GM21717 (cell line): ENCODE data around the gene KCNJ9.
"Not testable (repeated sequence)": the region's sequence is repeated elsewhere in the genome, so short reads cannot be mapped to it uniquely, and the experiment has no call there.

Experiments
- ATAC-seq: cut with Tn5 transposase; IDR thresholded peaks from one replicate; pipeline ENCODE4 v1.9.1; 2021; ENCODE audit warnings: mild to moderate bottlenecking, moderate library complexity; ENCODE audit not compliant: unreplicated experiment

KCNJ9 gene

DNA sequence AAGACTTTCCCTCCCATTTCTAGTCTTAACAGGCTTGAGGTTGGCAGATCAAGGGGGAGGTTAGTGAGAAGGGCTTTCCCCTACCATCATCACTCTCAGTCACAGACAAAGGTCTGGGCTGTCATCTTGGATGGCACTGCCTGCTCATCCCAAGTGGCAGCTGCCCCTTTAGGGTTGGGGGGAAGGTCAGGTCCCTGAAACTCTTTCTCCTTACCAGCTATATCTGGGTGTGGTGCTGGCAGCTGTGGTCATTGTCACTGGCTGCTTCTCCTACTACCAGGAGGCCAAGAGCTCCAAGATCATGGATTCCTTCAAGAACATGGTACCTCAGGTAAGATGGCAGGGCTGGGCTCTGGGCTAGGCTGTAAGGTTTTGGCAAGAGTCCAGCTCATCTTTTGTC, 42.4 kb downstream of the KCNJ9 start:
- no peak for ATAC-seq

DNA sequence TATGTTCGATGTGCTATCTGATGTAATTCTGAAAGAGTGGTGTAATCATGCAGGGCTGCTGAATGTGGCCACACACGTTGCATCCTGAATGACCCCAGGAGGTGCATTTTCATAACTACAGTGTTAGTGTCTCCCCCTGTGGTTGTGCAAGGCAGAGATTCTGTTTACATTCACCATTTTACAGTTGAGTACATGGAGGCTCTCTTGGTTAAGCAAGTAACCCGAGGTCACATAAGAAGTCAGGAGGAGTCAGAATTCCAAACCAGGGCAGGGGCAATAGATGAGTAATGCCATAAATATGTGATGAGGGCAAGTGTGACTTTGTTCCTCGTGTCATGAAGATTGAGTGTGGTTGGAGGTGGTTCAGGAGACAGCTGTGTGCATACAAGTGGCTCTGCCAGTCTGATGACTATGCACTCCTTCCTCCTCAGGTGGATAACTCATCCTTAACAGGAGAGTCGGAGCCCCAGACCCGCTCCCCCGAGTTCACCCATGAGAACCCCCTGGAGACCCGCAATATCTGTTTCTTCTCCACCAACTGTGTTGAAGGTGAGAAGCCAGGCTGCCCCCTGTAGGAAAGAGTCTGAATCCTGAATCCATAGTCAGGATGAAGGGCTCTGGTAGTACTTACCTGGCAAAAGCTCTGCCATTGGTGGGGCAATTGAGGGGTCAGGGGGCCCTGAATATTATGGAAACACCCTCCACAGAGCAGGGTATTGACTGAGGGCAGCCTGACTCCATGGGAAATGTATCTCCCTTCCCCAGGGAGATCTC, 43.6 kb downstream of the KCNJ9 start:
- no peak for ATAC-seq

GRCh38 chr1:160125746-160126145, 44.4 kb downstream of the KCNJ9 start:
- ATAC-seq: no peak

DNA sequence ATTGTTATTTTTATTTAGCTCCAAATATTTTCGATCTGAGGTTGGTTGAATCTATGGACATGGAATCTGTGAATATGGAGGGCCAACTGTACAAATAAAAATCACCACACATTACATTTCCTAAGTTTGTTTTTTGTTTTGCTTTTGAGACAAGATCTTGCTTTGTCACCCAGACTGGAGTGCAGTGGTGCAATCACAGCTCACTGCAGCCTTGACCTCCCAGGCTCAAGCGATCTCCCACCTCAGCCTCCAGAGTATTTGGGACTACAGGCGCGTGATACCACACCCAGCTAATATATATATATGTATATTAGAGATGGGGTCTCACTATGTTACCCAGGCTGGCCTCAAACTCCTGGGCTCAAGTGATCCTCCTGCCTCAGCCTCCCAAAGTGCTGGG, 45.0 kb downstream of the KCNJ9 start:
- not testable (repeated sequence) for ATAC-seq

DNA sequence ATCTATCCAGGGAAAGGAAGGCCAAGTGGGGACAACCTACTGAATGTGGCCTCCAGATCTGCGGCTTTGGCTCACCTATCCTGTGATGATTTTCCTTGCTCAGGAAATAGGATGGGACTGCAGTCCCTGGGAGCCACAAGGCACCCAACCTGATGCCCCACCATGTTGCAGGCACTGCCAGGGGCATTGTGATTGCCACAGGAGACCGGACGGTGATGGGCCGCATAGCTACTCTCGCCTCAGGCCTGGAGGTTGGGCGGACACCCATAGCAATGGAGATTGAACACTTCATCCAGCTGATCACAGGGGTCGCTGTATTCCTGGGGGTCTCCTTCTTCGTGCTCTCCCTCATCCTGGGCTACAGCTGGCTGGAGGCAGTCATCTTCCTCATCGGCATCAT, 46.0 kb downstream of the KCNJ9 start:
- no peak for ATAC-seq

DNA sequence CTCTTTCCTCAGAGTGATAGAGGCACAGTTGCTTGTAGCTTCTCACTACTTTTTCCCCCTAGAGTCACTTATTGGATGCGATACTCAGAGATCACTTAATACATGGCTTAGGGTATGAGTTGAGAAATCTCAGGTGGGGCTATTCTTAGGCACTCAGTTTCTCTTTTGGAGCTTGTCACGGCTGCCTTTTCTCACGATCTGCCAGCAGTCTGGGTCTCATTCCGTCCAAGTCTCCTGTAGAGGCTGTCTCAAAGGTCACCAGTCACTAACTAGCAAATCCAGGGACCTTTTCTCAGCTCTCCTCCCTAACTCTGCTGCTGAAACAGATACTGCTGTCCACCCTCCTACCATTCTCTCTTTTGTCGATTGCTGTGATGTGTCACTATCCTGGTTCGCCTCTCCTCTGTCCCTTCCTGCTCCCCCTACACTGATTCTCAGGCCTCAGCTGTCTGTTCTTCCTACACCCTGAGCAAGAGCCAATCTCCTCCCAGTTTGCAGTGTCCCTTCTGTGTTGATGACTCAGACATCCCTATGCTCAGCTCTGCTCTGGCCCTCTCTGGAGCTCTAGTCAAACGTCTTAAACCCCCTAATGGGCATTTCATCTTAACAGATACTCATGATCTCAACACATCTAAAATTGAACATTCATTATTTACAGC, 46.7 kb downstream of the KCNJ9 start:
- ATAC-seq: no peak

DNA sequence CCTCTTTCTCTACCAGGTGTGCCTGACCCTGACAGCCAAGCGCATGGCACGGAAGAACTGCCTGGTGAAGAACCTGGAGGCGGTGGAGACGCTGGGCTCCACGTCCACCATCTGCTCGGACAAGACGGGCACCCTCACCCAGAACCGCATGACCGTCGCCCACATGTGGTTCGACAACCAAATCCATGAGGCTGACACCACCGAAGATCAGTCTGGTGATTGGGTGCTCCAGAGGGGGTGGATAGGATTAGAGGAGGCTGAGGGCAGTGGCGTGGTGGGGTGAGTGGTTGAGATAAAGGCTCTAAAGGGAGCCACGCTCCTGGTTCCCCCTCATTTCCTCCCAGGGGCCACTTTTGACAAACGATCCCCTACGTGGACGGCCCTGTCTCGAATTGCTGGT, 47.3 kb downstream of the KCNJ9 start:
- ATAC-seq: no peak

- ATAC-seq: no peak
These were observed 47.7 kb downstream of the KCNJ9 start for GRCh38 chr1:160129046-160129445.

GRCh38 chr1:160129558-160129957, 48.2 kb downstream of the KCNJ9 start:
- no peak for ATAC-seq

DNA sequence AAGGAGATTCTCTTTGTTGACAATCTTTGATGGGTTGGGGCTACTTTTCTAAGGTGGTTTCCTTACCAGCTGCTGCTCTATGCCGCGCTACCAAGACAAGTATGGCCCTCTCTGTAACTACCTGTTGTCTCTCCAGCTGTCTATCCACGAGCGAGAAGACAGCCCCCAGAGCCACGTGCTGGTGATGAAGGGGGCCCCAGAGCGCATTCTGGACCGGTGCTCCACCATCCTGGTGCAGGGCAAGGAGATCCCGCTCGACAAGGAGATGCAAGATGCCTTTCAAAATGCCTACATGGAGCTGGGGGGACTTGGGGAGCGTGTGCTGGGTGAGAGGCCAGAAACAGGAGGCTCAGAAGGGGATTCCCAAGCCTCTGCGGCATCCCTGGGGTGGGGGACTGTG, 48.6 kb downstream of the KCNJ9 start:
- no peak for ATAC-seq

DNA sequence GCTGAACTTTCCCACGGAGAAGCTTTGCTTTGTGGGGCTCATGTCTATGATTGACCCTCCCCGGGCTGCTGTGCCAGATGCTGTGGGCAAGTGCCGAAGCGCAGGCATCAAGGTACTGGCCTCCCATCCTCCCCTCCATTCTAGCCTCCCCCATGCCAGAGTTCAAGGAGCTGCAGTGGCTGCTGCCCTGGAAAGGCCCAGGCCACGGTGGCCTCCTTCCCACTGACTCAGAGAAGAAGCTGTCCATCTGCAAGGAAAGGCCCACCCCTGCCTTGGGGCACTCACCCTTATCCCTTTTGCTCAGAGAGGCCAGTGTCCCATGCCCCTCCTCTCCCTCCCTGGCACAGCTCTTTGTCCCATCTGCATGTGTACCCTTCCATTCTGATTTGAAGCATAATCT, 49.1 kb downstream of the KCNJ9 start:
- ATAC-seq: no peak

DNA sequence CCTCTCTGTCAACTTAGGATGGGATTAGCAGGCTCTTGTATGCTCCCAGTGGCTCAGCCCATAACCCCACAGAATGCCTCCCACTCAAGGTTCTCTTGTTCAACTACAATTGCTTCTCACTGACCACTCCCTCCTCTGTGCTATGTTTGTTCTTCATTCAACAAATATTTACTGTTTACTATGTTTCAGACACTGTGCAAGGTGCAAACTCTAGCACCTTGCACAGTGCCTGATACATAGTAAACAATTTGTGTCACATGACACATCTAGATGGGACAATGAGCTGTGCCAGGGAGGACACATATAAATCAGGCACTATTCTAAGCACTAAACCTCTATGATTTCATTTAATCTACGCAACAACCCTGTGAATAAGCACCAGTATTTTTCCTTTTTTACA, 49.6 kb downstream of the KCNJ9 start:
- ATAC-seq: no peak

GRCh38 chr1:160131803-160132565, 50.6 kb downstream of the KCNJ9 start:
- no peak for ATAC-seq

DNA sequence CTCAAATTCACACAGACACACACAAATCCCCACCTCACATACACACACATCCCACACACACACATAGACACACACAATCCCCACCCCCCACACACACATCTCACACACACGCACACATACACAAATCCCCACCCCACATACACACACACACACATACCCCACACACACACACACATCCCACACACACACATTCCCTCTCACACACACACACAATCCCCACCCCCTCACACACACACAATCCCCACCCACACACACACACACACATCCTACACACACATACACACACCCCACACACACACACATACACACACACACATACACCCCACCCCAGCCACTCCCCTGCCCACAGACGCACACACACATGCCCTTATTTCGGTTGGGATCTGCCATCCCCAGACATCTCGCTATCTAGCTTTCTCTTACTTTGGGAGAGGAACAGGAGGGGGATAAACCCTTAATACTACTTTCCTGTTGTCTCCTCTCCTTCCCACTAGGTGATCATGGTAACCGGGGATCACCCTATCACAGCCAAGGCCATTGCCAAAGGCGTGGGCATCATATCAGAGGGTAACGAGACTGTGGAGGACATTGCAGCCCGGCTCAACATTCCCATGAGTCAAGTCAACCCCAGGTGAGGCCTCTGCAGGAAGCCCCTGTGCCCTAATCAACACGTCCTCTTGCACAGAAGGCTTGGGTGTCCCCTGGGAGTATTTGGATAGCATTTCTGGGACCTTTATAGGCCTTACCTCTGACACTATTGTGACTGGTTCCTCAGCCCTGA, 52.8 kb downstream of the KCNJ9 start:
- no peak for ATAC-seq

DNA sequence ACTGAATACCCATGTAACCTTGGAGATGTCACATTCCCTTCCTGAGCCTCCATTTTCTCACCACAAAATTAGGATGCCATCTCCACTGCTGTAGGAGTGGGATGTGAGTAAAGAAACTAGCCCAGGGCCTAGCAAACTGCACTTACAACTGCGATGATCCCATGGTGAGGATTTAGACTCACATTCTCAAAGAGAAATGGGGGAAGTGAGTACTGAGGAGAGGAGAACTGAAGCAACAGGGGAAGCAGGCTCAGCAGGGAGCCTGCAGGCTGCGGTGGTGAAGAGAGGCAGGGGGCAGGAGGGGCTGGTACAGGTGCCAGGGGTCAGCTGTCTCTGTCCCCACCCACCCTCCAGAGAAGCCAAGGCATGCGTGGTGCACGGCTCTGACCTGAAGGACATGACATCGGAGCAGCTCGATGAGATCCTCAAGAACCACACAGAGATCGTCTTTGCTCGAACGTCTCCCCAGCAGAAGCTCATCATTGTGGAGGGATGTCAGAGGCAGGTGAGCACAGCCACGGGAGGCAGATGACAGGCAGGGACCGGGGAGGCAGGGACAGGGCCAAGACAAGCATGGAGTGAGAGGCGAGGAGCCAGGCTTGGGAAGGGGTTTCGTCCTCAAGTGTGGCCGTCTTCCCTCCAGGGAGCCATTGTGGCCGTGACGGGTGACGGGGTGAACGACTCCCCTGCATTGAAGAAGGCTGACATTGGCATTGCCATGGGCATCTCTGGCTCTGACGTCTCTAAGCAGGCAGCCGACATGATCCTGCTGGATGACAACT, 53.6 kb downstream of the KCNJ9 start:
- ATAC-seq: no peak

GRCh38 chr1:160136121-160136925, 55.0 kb downstream of the KCNJ9 start:
- ATAC-seq: no peak

- ATAC-seq: no peak
These were observed 55.5 kb downstream of the KCNJ9 start for GRCh38 chr1:160136926-160137200.

GRCh38 chr1:160137216-160137862, 56.0 kb downstream of the KCNJ9 start:
- ATAC-seq: no peak

DNA sequence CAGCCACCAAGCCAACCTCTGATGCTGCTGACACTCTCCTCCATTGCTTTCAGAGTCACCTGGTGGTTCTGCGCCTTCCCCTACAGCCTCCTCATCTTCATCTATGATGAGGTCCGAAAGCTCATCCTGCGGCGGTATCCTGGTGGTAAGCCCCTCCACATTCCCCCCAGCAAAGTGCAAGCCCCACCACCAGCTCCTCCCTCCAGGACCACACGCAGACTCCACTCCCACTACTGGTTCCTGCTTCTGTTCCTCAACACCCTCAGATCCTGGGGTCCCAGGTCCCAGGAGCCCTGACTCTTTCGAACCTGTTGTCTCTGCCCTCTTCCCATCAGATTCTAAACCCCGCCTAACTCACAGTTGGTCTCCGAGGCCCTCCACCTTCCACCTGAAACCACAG, 58.5 kb downstream of the KCNJ9 start:
- ATAC-seq: no peak
